EH (cell line): Measurements from ENCODE around the gene ARHGAP26.

Experiments
- DNase-seq: peaks from one replicate; pipeline ENCODE4 v3.0.0-alpha.2; 2015; ENCODE audit warnings: low read depth

Gene ARHGAP26

DNA sequence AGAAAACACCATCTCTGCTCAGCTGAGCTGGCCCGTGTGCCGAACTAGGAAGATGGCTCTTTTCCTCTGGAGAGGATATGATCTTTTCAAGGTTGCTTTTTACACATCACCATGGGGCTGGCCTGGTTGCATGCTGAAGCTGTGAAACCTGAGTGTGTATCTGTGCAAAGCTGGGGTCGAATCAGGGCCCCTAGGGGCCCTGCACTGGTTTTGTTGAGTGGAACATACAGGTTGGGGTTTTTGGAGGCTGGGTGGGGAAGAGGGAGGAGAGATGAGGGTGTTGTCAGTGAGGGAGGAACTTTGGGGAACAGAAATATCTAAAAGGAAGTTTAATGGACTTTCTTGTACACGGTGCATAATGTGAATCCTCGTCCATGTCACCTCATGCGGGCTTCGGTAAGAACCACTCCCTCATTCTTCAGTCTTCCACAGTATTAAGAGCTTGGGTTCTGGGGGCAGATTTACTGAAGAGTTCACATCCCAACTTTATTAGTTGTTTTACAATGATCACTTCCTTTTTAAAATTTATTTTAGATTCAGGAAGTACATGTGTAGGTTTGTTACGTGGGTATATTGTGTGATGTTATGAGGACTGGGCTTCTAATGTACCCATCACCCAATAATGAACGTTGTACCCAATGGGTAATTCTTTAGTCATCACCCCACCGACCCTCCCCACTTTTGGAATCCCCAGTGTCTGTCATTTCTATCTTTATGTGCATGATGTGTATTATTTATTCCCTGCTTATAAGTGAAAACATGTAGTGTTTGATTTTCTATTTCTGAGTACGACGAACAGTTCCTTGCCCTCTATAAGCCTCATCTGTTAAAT lies 395.1 kb downstream of the ARHGAP26 start:
- no peak for DNase-seq

GRCh38 chr5:143166090-143166489 lies 395.9 kb downstream of the ARHGAP26 start:
- no peak for DNase-seq

GRCh38 chr5:143166661-143167420 lies 396.7 kb downstream of the ARHGAP26 start:
- no peak for DNase-seq

- DNase-seq = no peak
Observed at GRCh38 chr5:143168171-143168741, 398.1 kb downstream of the ARHGAP26 start.

- no peak for DNase-seq
Observed at GRCh38 chr5:143168921-143169810, 399.0 kb downstream of the ARHGAP26 start.

DNA sequence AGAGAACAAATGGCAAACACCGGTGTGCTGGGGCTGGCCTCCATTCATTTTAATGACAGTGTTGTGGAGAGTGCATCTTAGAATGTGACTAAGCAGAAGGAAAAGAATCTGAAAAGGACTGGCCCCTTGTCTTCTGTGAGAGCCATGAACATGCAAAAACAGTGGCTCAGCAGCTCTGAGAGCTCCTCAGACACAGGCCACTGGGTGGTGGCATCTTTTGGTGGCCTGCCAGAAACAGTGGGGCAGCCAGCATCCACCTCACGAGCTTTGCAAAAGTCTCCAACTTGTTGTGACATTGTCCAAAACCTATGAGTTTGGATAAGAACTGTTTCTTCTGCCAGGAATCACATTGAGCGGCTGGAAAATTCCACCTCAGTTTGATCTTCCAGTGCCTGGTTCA lies 399.9 kb downstream of the ARHGAP26 start:
- DNase-seq = no peak

GRCh38 chr5:143170977-143171376 lies 400.8 kb downstream of the ARHGAP26 start:
- DNase-seq = peak; percentile 31

DNA sequence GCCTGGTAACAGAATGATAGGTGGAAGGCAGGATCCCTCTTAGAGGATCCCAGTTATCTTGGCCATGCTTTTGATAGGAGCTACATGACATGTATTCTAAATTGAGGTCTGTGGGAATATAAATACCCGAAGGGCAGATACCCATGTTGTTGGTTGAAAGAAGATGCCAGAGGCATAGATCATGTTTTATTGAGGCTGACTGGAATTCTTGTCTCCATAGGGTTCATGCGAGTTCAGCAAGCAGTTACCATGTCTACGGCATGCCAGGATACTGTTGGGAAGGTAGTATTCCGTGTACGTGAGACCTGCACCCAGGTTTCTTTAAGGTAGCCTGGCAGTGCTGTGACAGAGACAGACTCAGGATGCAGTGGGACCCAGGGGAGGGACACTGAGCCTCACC lies 402.6 kb downstream of the ARHGAP26 start:
- peak; percentile 65 for DNase-seq

GRCh38 chr5:143173139-143173889 lies 403.1 kb downstream of the ARHGAP26 start:
- DNase-seq = no peak

GRCh38 chr5:143174714-143175398 lies 404.7 kb downstream of the ARHGAP26 start:
- DNase-seq = peak; percentile 28

DNA sequence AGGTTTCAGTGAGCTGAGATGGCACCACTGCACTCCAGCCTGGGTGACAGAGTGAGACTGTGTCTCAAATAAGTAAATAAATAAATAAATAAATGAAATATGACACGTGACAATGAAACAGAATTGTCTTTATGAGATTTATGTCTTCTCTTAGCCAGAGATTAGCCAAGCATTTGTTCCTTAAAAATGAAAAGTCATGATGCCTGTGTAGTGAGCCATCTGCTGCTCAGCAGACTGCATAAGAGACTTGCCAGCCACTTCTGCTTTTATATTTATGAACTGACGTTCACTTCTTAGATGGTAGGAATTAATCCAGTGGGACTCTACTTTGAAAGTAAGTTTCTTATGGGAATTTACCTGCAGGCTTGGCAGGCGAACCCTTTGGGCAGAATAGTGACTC lies 405.9 kb downstream of the ARHGAP26 start:
- DNase-seq = no peak

DNA sequence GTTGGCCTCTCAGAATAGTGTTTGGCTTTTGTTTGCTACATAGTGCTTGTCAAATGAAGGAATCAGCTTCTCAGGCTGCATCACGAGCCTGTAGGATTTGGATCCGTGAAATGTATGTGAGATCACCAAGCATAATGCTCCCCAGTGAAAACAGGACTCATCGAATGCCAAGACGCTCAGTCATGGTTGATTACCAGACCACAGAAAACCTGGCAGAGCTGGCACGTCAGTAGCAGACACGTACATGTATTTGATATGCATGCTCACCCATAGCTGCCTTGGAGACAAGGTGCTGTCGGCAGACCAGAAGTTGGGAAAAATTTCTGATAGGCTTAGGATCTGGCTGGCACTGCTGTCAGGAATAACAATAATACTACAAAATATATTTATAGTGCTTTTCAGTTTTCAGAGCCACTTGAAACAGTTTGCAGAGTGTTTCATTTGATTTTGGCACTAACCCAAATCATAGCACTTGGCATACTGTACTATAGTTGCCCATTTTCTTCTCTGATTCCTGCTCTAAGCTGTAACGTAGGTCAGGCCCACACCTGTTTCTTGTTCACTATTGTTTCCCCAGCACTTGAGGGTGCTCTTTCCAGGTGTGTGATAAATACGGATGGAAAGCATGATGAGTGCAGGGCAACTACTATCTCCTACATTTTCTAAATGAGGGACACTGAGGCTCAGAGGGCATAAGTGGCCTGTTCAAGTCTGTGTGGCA lies 407.2 kb downstream of the ARHGAP26 start:
- DNase-seq = peak; percentile 73

DNA sequence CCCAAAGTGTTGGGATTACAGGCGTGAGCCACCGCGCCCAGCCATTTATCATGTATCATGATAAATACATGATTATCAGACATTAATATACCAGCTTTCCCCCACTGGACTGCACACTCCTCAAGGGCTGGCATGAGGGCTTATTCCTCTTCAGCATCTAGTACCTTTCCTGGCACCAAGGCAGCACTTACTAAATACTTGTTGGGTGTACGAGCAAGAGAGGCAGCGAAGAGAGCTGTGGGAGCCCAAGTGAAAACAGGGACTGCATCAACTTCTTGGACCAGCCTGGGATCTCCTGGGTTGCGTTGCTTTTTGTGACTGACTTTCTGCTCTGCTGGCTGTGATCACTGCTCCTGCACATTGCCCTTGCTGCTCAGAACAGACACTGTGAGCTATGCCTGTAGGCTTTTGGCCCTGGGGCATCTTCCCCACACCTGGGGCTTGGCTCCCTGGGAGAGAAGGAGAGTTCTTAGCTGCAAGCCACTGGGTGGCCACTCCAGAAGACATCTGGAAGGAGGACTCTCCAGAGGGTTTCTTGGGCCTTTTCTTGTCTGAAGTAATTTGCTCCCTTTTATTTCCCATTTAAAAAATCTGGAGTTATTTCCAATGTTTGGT lies 409.1 kb downstream of the ARHGAP26 start:
- DNase-seq = no peak

DNA sequence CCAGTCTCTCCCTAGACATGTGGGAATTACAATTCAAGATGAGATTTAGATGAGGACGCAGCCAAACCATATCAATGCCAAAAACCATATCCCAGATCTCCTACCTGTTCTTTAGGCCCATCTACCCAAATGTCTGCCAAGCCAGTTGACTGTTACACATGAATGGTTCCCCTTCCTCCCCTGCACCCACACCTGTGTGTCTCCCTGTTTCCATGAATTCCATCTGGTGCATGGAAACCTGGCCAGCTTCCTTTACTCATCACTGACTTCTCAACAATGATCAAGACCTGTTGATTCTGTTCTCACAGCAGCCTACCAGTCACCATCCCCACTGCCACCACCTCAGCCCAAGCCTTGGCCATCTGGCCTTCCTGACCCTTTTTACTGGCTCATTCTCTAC lies 410.6 kb downstream of the ARHGAP26 start:
- DNase-seq = no peak

DNA sequence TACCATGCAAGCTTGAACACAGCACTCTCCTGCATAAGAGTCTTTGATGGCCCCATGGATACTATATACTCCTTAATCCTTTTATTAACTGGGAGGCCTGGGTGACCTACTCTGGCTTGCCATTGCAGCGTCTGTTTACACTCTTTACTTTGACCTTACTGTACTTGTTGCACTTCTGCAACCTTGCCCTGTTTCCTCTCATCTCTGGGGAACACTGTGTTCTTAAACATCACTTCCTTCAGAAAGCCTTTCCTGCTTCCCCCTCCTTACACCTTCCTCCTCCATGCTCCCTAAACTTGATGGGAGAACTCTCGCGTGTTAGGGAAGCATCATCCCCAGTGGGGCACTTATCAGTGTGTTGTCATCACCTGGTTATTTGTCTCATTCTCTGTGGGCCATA lies 411.0 kb downstream of the ARHGAP26 start:
- no peak for DNase-seq

GRCh38 chr5:143182106-143182505 lies 411.9 kb downstream of the ARHGAP26 start:
- DNase-seq = no peak

DNA sequence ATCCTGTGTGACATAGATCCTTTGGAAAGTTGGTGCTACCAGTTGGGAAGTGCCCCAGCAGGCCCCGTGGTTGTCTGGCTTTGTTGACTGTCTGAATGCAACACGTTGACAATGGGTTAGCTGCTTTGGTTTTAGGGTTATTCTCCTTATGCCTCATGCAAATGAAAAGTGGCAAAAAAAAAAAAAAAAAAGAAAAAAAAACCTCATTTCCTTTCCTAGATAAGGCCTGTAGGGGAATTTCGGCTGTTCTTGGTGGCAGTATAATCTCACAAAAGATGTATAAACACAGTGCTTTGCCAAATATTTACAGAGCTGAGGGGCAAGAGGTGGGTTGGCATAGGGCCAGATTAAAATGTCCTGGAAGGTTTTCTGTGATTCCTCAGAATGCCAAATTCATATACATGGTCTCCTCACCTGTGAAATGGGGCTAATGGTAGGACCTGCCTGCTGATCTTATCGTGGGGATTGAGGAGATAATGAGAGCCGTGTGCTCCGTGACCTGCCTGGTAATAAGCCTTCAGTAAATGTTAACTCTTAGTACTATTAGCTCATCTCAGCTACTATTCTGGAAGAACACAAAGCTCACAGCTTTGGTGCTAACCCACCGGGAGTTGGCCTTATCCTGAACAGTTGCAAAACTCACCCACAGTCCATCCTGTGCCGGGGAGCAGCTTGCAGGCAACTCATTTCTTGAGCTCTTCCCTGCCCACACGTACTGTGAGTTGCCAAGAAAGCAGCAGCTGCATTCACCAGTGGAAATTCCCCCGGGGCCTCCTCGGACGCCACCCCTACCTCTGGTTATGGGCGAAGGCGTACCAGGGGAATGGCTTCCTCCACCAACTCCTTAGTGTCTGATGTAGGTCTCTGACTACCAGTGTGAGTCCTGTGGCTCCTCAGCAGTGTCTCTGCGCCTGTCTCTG lies 413.0 kb downstream of the ARHGAP26 start:
- no peak for DNase-seq

DNA sequence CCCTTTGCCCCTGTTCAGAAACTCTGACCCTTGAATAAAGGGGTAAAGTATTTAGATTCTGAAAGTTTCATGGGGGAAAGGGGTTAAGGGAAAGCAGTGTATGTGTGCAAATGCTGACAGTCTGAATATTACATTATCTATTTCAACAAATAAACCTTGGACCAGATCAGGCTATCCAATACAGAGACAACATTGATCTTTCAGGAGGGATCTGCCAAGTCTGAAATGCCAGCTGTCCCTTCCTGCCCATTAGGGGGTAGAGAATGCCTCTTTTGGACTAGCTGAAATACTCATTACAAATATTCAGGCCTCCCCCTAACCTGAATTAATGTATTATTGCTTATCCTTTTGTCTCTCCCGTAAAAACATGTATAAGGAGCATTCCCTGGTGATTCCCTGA lies 413.8 kb downstream of the ARHGAP26 start:
- no peak for DNase-seq
